Stimulated activated CD8-positive, alpha-beta memory T cell treated with anti-CD3 and anti-CD28 coated beads, Interleukin-7, amount 100 ng/mL, for 24 hours (primary cell): ENCODE data around the gene ATG7.
"Not testable (repeated sequence)": the region's sequence is repeated elsewhere in the genome, so short reads cannot be mapped to it uniquely, and the experiment has no call there.

Experiments
- DNase-seq: peaks from one replicate; pipeline ENCODE4 v3.0.0-alpha.2; 2020; ENCODE audit warnings: low read depth

ATG7 gene

GRCh38 chr3:11465744-11466616 lies 193.8 kb downstream of the ATG7 start:
- no peak for DNase-seq

- DNase-seq, result no peak
Observed at GRCh38 chr3:11467875-11468274, 195.7 kb downstream of the ATG7 start.

- no peak for DNase-seq
Observed at GRCh38 chr3:11470031-11470853, 198.0 kb downstream of the ATG7 start.

DNA sequence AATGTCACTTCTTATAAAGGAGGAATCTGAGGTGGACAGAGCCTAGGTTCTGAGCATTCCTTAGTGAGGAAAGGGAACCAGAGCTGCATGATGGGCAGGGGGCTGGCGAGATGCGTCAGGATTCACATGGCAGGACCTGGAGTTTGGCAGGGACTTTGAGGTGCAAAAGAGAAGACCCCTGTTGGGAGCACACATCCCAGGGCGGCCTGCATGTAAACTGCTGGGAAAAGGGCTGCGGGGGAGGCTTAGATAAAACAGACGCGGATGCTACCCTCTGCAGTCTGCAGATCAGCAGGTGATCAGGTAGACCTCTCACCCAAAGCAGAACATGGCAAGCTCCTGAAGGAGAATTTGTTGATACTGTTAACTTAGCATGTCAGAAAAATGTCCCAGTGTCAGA lies 203.1 kb downstream of the ATG7 start:
- DNase-seq, result no peak

DNA sequence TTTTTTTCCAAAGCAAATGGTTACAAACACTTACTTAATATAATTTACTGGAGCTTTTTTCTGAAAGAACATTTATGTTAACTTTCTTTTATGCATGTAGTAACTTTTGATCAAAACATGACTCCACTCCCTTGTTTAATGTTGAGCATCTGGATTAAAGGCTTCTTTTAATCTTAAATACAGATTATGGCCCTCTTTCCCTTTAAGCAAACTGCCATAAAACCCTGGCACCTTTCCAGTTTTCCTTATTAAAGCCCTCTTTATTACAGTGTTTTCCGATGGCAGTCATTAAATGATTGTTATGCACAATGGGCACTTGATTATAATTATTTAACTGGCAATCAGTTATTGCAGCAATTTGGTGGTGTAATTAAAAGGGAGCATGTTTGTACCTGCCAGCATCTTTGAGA lies 204.5 kb downstream of the ATG7 start:
- DNase-seq, result no peak

- no peak for DNase-seq
Observed at GRCh38 chr3:11477407-11477911, 205.3 kb downstream of the ATG7 start.

DNA sequence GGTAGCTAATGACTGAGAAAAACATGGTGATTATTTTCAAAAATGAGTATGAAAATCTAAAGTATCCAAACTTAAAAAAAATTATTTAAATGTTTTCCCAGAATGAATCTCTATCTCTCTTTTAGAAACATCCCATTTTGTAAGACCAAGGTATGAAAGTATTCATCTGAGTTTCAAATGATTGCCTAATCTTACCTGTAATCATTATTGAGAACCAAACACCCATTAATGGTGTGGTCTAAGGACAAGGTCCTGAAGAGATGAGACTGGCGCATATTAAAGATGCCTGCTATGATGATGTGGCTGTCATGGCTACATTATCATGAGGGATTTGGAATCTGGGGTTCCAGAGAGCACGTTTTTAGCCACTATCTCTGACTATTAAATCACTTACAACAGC lies 206.0 kb downstream of the ATG7 start:
- no peak for DNase-seq

DNA sequence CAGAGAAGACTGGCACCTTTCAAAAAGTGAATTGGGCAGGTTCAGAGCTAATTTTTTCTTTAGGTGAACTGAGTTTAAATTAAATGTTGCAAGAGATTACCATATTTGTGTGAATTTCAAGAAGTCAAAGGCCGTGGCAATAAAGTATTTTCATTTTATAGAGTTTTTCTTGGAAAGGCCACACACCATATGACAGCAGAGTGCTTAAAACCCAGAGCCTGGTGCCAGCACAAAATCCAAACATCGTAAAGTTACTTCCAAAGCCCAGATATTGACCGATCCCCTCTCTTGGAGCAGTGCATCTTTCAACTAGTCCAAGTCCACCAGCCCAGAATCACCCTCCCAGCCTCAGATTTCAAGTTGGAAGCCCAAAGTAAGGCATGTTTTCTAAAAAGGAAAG lies 207.0 kb downstream of the ATG7 start:
- no peak for DNase-seq

GRCh38 chr3:11480663-11481298 lies 208.6 kb downstream of the ATG7 start:
- no peak for DNase-seq

- DNase-seq, result no peak
Observed at GRCh38 chr3:11481556-11481955, 209.4 kb downstream of the ATG7 start.

GRCh38 chr3:11482021-11482420 lies 209.8 kb downstream of the ATG7 start:
- no peak for DNase-seq

GRCh38 chr3:11488356-11488755 lies 216.2 kb downstream of the ATG7 start:
- not testable (repeated sequence) for DNase-seq

DNA sequence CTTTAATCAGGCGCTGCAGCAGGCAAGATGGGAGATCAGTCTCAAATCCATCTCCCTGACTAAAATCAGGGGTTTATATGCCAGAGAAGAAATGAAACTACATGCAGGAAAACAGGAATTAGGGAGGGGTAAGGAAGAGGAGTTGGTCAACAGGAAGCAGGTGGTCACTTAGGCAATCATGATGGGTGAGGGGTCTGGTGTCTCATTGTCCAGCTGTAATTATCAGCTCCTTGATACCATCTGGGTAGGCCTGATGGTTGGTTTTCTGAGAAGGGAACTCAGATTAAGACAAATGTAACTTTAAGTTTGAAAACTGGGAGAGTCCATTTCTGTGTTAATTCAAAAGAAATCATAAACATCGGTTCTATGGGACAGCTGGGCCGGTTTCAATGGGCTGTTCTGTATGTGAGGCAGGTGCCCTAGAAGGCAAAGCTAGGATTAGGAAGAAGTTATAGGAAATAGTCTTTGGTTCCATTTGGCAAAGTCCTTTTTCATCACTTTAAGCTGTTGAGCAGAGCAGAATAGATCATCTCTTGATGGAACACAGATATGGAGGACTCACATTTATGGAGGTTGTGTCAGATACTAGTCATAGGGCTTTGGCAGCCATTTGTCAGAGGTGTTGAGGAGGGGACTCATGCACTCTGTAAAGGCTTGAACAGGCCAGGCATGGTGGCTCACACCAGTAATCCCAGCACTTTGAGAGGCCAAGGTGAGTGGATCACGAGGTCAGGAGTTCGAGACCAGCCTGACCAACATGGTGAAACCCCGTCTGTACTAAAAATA lies 222.1 kb downstream of the ATG7 start:
- no peak for DNase-seq

GRCh38 chr3:11495948-11496557 lies 223.9 kb downstream of the ATG7 start:
- no peak for DNase-seq

GRCh38 chr3:11498177-11498576 lies 226.0 kb downstream of the ATG7 start:
- no peak for DNase-seq

DNA sequence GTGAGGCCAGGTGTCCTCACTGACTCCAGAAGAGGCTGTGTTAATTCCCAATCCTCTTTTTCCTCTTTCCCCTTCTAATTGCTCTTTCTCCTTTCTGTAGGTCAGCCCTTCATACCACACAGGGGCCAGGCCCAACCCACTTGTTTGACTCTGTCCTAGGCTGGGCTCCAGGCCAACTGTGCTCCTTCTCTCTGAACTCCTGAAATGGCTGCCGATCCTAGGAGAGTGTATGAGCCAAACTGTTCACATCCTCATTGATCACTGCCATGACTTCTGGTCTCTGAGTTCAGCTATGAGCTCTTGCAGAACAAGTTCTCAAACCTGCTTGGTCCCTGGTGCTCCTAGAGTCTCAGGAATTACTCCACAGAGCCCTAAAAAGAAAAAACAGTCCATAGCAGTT lies 226.4 kb downstream of the ATG7 start:
- no peak for DNase-seq

GRCh38 chr3:11499144-11499543 lies 226.9 kb downstream of the ATG7 start:
- DNase-seq, result no peak

GRCh38 chr3:11502413-11502812 lies 230.2 kb downstream of the ATG7 start:
- DNase-seq, result not testable (repeated sequence)

DNA sequence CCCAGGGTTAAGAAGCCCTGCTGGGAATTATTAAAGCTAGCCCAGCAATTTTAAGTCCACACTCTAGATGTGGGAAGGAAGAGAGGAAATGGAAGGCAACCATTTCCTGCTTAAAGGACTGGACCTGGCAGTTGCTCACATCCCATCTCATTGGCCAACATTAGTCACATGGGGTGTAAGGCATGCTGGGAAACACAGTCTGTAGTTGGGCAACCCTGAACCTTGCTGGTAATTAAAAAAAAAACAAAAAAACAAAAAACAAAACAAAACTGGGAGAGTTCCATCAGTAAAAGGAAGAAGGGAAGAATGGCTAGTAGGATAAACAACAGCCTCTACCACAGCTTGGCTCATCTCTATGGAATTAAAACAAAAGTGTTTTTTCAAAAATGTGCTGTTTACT lies 235.5 kb downstream of the ATG7 start:
- DNase-seq, result no peak

DNA sequence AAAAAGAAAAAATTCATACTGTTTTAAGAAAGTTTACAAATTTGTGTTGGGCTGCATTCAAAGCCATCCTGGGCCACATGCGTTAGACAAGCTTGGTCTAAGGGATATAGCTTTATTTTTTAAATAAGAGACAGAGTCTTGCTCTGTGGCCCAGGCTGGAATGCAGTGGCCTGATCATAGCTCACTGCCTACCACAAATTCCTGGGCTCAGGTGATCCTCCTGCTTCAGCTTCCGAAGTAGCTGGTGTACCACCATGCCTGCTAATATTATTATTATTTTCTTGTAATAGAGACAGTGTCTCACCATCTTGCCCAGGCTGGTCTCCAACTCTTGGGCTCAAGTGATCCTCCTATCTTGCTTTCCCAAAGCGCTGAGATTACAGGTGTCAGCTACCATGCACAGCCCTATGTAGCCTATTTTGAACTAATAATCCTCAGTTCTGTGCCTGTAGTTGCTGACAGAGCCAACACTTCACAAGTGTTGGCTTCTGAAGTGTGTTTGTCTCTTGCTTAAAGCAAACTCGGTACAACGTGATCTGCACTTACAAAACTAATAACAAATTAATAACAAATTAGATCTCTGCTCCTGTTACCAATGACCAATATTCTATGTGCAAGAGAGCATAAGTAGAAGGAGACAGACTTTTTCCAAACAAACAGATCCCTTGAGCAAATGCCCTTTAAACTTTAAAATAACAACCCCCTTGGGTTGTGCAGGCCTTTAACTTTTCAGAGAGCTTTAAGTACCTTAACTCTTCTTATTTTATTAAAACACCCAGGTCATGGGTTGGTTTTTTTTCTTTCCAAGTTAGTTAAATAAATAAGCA lies 236.4 kb downstream of the ATG7 start:
- no peak for DNase-seq
